GM12878 (cell line): Measurements from ENCODE around the gene ASF1B.

Experiments used
- CEBPB ChIP-seq, 2 experiments: fragments of 150-350 bp in 1 of 2; IDR thresholded peaks; 2 replicates each; pipeline ENCODE4 v1.6.1; 2012 to 2014; ENCODE audit warnings: low read depth in 2 of 2, low read length in 2 of 2, borderline replicate concordance in 1 of 2, inconsistent platforms in 1 of 2
- RFX5 ChIP-seq: IDR thresholded peaks from 2 replicates; pipeline ENCODE4 v1.6.1; 2011; ENCODE audit warnings: low read depth, low read length, improper control_type of control experiment
- SIN3A ChIP-seq: IDR thresholded peaks from 2 replicates; pipeline ENCODE4 v1.6.1; 2012; ENCODE audit warnings: low read depth, low read length, improper control_type of control experiment
- ZNF217 ChIP-seq: fragments of 450-650 bp; IDR thresholded peaks from 2 replicates; pipeline ENCODE4 v1.6.1; 2017; ENCODE audit warnings: antibody characterized with exemption, mild to moderate bottlenecking
- ZSCAN29 ChIP-seq: fragments of 450-650 bp; IDR thresholded peaks from 2 replicates; pipeline ENCODE4 v1.6.1; 2017; ENCODE audit warnings: mild to moderate bottlenecking, moderate library complexity
- TF ChIP-seq, protein P1 (sequence below): IDR thresholded peaks from 2 replicates; pipeline ENCODE4 v1.6.1; 2011; ENCODE audit warnings: low read depth, low read length, improper control_type of control experiment, borderline replicate concordance

DNA sequence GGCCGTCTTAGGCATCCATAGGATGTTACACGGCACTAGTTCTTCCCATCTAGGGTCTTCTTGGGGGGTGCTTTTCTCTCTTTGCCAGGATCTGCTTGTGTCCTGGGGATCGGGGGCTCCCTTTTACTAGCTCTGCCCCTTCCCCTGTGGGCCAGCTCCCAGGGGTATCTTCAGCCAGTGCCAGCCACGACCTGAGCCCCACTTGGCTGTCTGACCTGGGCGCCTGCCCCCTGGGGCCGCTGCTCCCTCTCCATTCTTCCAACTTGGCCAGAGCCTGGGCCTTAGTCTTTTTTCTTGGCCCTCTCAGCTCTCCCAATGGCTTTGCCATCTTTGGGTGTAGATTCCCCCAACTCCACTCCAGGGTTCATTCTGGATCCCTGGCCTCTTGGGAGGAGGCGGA, 21.9 kb downstream of the ASF1B start:
- TF ChIP-seq RFX5 (no peak), SIN3A (no peak), ZSCAN29 (no peak), ZNF217 (no peak), CEBPB (IDR thresholded peaks at IDR 0.05; ENCODE audit: borderline replicate concordance in 1 of 2, low read depth in 2 of 2, low read length in 2 of 2) (no peak)
- TF ChIP-seq, protein P1, sequence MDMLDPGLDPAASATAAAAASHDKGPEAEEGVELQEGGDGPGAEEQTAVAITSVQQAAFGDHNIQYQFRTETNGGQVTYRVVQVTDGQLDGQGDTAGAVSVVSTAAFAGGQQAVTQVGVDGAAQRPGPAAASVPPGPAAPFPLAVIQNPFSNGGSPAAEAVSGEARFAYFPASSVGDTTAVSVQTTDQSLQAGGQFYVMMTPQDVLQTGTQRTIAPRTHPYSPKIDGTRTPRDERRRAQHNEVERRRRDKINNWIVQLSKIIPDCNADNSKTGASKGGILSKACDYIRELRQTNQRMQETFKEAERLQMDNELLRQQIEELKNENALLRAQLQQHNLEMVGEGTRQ: no peak
